Spleen (tissue), 7 donors: ENCODE results near the gene NME4.

Source experiments
- POLR2AphosphoS5 ChIP-seq, 3 donors: sonication (generic); formaldehyde crosslinking; IDR thresholded peaks; one replicate each; pipeline ENCODE4 v1.5.1; 2017; ENCODE audit warnings: antibody characterized with exemption in 3 of 3
- TF ChIP-seq, protein P1 (sequence below), 11 experiments: fragments of 200-600 bp in 7 of 11; fragments of 450-650 bp in 4 of 11; sonication (generic) in 4 of 11; IDR thresholded peaks in 8 of 11; conservative IDR thresholded peaks in 3 of 11; 1 replicate in 7 of 11; 2 replicates in 4 of 11; pipeline versions ENCODE4 v1.4.0 to v1.8.0; 2016 to 2021; ENCODE audit warnings: antibody characterized with exemption in 11 of 11, inconsistent platforms in 4 of 11, mild to moderate bottlenecking in 1 of 11
- donor health status: DM: no; HTN: no; CAD: no; lungs with moderate emphysema.
- donor health status: DM: no; HTN: no; CAD: no.
- donor health status: DM: no; HTN: no; CAD: no.

GRCh38 chr16:411576-412265 is 14.7 kb downstream of the NME4 start:
- no peak for TF ChIP-seq POLR2AphosphoS5 (IDR thresholded peaks at IDR 0.05)
- TF ChIP-seq, protein P1, sequence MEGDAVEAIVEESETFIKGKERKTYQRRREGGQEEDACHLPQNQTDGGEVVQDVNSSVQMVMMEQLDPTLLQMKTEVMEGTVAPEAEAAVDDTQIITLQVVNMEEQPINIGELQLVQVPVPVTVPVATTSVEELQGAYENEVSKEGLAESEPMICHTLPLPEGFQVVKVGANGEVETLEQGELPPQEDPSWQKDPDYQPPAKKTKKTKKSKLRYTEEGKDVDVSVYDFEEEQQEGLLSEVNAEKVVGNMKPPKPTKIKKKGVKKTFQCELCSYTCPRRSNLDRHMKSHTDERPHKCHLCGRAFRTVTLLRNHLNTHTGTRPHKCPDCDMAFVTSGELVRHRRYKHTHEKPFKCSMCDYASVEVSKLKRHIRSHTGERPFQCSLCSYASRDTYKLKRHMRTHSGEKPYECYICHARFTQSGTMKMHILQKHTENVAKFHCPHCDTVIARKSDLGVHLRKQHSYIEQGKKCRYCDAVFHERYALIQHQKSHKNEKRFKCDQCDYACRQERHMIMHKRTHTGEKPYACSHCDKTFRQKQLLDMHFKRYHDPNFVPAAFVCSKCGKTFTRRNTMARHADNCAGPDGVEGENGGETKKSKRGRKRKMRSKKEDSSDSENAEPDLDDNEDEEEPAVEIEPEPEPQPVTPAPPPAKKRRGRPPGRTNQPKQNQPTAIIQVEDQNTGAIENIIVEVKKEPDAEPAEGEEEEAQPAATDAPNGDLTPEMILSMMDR (IDR thresholded peaks at IDR 0.05 in 8 of 11, conservative IDR thresholded peaks at IDR 0.05 in 3 of 11): no peak
